SHP77 (cell line): ENCODE results near the gene ERBB2.
"Not testable (repeated sequence)": the region's sequence is repeated elsewhere in the genome, so short reads cannot be mapped to it uniquely, and the experiment has no call there.

ENCODE experiments used
- DNase-seq, 2 experiments: peaks; one replicate each; lab custom pipeline; 2025; lab: John Stamatoyannopoulos, UW

ERBB2 gene

GRCh38 chr17:39678340-39679116, 21.3 kb upstream of the ERBB2 start:
- no peak for DNase-seq

- DNase-seq = no peak
Measured at GRCh38 chr17:39679521-39680192, 20.2 kb upstream of the ERBB2 start.

- no peak for DNase-seq
Measured at GRCh38 chr17:39683295-39683939, 16.4 kb upstream of the ERBB2 start.

- DNase-seq = no peak
Measured at GRCh38 chr17:39684369-39685192, 15.3 kb upstream of the ERBB2 start.

- no peak for DNase-seq
Measured at GRCh38 chr17:39687101-39687545, 12.7 kb upstream of the ERBB2 start.

GRCh38 chr17:39687546-39688474, 12.1 kb upstream of the ERBB2 start, which contains the start of gene PGAP3:
Gene PGAP3, minus strand, starts transcription at chr17:39688057. Its CDS starts 43 bp downstream, at chr17:39688014.
- peak; percentile 84 to 96 for DNase-seq

- no peak for DNase-seq
Measured at GRCh38 chr17:39688475-39688835, 11.4 kb upstream of the ERBB2 start.

- no peak for DNase-seq
Measured at GRCh38 chr17:39688945-39689344, 10.9 kb upstream of the ERBB2 start.

GRCh38 chr17:39694593-39694992, 5.3 kb upstream of the ERBB2 start:
- no peak for DNase-seq

GRCh38 chr17:39695089-39695474, 4.8 kb upstream of the ERBB2 start:
- no peak for DNase-seq

- no peak for DNase-seq
Measured at GRCh38 chr17:39696731-39697130, 3.1 kb upstream of the ERBB2 start.

- DNase-seq = no peak
Measured at GRCh38 chr17:39697961-39698360, 1.9 kb upstream of the ERBB2 start.

GRCh38 chr17:39699157-39699817, 577 bp upstream of the ERBB2 start:
- DNase-seq = not testable (repeated sequence)

GRCh38 chr17:39700148-39700987, 504 bp downstream of the ERBB2 start:
- no peak for DNase-seq

- no peak for DNase-seq
Measured at GRCh38 chr17:39701012-39701783, 1.3 kb downstream of the ERBB2 start.

GRCh38 chr17:39701784-39702422, 2.0 kb downstream of the ERBB2 start:
- no peak for DNase-seq

- DNase-seq = peak; percentile 18 to 48
Measured at GRCh38 chr17:39702901-39703893, 3.3 kb downstream of the ERBB2 start.
